ENCODE results near the gene KCTD8.

The KCTD8 gene

DNA sequence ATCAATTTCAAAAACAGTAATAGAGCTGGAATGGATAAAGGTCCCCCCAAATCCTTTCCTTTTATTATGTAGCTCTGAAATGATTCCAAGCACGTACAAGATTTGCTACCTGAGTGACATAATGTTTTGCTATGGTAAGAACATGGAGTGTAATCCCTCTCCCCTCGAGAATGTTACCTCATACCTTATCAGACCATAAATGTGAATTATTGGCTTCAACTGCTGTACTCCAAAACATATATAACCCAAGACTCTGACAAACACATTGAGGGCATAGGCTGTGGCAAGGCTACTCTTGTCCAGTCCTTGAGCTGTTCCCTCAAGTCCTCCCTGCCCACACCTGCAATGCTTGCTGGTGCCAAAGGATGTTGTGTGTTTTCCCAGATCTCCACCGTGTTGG, 286.9 kb downstream of the KCTD8 start:
- DNase-seq, result no peak

DNA sequence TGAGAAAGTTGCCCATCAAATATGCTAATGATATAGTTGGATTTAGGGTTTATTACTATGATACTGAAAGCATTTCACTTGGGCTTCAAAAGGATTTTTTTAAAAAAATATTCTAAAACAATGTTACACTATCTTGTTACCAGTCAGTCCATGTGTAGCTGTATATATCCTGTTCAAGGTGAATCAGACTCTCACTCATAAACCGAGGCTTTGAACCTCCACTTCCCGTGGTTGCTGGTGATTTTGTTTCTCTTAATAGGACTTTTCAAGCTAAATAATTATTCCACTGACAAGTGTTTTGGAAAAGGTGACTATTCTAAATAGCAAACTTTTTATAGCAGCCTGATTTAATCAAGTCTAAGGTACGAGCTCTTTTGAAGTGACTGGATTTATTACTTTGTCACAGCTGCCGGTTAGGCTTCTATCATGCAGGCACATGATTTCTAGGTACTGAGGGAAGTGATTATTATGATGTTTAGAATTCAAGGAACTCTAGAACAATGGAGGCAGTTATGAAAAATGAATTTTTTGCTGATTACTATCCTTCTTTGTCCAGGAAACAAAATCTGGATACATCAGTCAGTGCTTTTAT, 287.7 kb downstream of the KCTD8 start:
- DNase-seq, result no peak

DNA sequence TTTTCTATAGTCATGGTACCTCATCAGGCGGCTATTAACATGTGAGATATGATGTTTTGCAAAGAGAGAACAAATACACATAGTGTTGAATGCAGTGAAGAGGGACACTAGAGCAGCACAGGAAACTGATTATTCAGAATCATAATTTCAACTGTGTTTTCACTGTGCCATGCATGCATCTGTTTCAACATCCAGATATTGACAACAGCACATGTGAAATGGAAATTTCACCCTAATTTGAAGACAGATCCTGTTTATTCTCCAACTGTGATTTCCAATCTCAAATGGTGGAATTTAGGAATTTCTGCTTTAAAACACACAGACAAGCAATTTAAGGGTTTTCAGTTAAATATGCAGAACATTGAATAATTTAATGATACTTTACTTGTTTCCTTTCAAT, 288.6 kb downstream of the KCTD8 start:
- no peak for DNase-seq

DNA sequence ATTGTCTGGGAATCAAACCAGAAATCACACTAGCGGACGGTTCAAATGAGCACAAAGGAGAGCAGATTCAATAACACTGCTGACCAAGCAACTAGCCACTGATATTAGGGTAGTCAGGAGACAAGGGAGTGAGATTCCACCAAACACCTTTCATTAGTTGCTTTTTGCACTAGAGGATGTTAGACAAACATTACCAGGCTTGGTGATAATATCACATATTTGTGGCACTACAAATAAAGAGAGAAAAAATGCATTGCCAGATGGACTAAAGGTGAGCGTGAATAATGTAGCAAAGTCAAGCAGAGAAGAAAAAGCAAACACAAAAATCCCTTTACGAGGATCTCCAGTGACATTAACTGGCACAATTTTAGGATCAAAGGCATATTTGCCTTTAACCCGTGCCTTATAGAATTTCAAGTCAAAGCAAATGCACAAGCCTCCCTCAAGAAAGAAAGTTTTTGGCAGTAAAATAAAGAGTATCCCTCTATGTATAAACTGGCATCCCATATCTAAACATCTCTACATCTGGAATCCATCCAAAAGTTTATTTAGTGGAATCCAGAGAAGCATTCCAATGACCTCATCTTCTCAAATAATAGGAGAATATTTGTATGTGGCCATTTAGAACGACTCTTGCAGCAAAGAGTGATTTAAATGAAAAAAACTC, 290.9 kb downstream of the KCTD8 start:
- no peak for DNase-seq

DNA sequence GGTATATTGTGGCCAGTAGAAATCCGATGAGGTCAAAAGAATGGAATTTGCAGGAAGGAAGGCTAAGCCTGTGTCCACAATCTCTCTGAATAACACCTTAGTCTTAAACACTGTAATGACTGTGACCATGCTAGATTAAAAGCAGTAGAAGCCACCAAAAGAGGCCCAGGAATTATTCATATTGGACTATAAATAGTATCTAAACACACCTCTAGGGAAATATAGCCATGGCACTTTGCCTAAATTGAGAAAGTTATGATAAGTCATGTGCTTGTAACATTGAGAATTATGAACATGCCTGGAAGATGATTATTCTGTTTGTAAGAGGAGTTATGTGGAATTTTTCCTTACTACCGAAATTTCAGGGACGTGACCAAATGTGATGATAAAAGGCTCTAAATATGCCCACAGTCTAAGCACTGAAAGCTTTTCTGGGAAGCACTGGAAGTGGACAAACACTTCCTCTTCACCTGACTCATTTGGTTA, 298.5 kb downstream of the KCTD8 start:
- no peak for DNase-seq

DNA sequence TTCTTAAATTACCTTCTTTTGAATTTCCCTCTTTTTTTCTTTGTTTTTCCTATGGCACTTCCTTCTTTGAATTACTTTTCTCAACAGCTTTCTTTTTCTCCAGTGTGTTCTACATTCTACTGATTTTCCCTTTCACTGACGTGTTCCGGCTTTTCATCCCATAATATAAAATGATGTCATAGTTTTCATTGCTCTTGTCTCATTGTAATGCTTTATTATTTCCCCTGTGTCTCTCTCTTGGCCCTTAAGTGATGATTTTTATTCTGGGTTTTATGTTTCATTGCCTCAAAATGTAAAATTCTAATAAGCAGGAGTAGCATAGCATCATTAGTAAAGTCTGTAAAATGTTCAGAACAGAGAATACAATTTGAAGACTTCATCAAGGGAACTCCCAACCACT, 299.3 kb downstream of the KCTD8 start:
- DNase-seq, result no peak

DNA sequence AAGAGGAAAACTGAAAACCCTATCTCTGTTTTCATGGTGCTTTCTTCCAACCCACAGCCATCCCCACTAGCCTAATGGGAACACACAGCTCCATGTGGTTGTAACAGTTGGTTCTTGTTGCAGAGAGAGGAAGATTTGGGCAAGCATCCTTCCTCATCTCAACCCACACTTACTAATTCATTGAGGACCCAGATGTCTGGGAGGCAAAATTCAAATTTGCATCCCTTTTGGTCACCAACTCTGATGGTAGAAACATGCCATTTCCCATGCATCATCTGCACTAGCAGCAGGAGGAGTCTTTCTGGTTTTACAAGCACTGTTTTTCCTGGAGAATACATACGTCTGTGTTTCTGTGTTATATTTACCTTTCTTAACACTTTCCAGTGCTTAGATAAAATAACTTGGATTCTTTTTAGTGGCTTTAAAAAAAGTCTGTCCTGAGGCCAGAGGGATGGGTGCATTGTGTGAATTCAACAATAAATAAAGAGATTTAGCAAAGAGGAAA, 301.0 kb downstream of the KCTD8 start:
- no peak for DNase-seq

DNA sequence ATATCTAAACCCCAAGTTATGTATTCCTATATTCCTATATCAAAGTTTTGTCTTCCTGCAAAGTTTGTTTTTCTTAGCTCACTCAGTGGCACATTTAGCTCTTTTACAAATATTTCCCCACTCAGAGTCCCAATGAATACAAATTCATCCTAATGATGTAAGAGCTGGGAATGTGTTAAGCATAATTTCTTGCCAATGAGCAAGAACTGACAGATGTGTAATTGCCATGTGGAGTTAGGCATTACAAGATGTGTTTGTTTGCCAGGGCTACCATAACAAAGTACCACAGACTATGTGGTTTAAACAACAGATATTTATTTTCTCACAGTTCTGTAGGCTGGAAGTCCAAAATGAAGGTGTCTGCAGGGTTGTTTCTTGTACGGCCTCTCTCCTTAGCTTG, 302.1 kb downstream of the KCTD8 start:
- no peak for DNase-seq

DNA sequence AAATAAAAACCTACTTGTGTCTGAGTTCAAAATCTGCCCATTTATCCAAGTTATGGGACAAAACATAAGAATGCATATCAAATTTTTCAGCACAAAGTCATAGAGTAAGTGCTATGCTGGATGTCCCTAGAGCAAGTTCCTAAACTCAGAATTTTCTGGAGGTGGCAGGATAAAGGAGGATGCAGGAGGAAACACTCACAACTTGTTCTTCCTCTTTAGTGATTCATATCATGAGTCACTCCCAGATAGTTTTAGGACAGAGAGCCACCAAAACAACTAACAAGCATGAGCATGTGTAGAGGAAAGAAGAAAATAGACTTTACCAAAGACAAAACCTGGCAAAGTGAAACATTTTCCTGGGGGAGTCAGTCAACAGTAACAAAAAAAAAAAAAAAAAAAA, 302.7 kb downstream of the KCTD8 start:
- DNase-seq, result no peak

DNA sequence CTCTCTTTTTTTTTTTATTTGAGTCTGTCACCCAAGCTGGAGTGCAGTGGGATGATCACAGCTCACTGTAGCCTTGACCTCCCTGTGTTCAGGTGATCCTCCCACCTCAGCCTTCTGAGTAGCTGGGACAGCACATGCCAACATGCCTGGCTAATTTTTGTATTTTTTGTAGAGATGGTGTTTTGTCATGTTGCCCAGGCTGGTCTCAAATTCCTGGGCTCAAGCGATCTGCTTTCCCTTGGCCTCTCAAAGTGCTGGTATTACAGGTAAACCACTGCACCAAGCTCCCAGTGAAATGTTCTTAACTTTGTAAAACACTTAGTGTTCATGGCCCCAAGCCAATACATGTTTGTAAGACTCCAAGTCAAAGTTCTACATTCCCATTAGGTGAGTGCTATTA, 316.1 kb downstream of the KCTD8 start:
- no peak for DNase-seq
